H1 (cell line): ENCODE results near the gene WDR45B. TPM values are rescaled to one million over a fixed set of nuclear protein-coding genes. Genes with fewer than 3 reads are reported as not detected.

Source experiments
- CBX5 ChIP-seq: fragments of 300-800, 300-1000 bp; sonication (generic); IDR thresholded peaks from 2 replicates; pipeline ENCODE4 v1.7.1; 2016; ENCODE audit warnings: antibody characterized with exemption, low read length, low read depth
- POU5F1 ChIP-seq: IDR thresholded peaks from 2 replicates; pipeline ENCODE4 v1.6.1; 2011; ENCODE audit warnings: low read depth, mild to moderate bottlenecking, low read length, moderate library complexity
- SIX5 ChIP-seq: IDR thresholded peaks from 2 replicates; pipeline ENCODE4 v1.6.1; 2011; ENCODE audit warnings: mild to moderate bottlenecking, low read depth, low read length
- polyA plus RNA-seq, 7 experiments: library from polyadenylated mRNA; depleted of rRNA in 3 of 7; stranded (reverse) in 5 of 7; unstranded in 2 of 7; fragments of >200 nt in 5 of 7; fragments of 200-250 nt in 2 of 7; gene quantifications; 1 replicate in 5 of 7; 2 replicates in 1 of 7; 4 replicates in 1 of 7; pipeline versions ENCODE4 v1.2.1 to v1.2.3, GENCODE V29; 2011 to 2013; ENCODE audit warnings: missing spikeins in 2 of 7, mixed read lengths in 2 of 7
- total RNA-seq: library from RNA; stranded (reverse); fragmentation: NEBNext Ultra II Directional; extraction: Animal tissue kit (Norgen Biotek cat#: 25700); gene quantifications from 2 replicates; pipeline ENCODE4 v1.2.1, GENCODE V29; 2021

WDR45B gene
- total and polyA plus RNA-seq, 2 of the 8 experiments (the other 6 are each of a cell fraction or from before 2014, with no cell fraction given) = 82.0 to 100 TPM

DNA sequence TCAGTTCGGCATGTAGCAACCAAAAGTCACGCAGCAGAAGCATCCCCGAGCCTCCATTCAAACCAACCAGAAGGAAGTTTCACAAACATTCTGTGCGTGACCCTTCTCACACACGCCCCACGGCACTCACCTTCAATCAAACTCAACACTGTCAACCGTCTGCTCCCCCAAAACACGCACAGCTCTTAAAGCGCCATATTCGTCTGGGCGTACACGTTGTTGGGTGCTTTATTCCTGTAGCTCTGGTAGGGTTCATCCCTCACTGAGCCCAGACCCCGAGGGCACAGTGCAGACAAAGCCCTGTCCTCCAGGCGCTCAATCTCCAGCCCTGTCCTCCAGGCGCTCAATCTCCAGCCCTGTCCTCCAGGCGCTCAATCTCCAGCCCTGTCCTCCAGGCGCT is 48.0 kb upstream of the WDR45B start (continued):
- no peak for TF ChIP-seq SIX5
- TF ChIP-seq CBX5 = no peak
- TF ChIP-seq POU5F1 = no peak
